Peyer's patch (tissue), 4 donors: ENCODE data around the gene SCN7A. TPM values are rescaled to one million over a fixed set of nuclear protein-coding genes. Genes with fewer than 3 reads are reported as not detected.
"Not testable (repeated sequence)": the region's sequence is repeated elsewhere in the genome, so short reads cannot be mapped to it uniquely, and the experiment has no call there.

Source experiments
- DNase-seq, 3 donors: peaks; one replicate each; pipeline ENCODE4 v3.0.0-alpha.2; 2017 to 2019
- H3K27ac ChIP-seq, 4 donors: fragments of 200-600 bp; sonication (generic); one replicate each; pipeline ENCODE4 v1.5.1; 2016 to 2019
- H3K27me3 ChIP-seq, 2 donors: fragments of 200-600 bp; sonication (generic); one replicate each; pipeline ENCODE4 v1.5.1; 2019
- H3K36me3 ChIP-seq, 3 donors: fragments of 200-600 bp; sonication (generic); one replicate each; pipeline ENCODE4 v1.5.1; 2016 to 2019
- H3K4me1 ChIP-seq, 4 donors: fragments of 200-600 bp; sonication (generic); one replicate each; pipeline ENCODE4 v1.5.1; 2016 to 2019
- H3K4me3 ChIP-seq, 4 donors: fragments of 200-600 bp; sonication (generic); 1 replicate in 3 of 4; 2 replicates in 1 of 4; pipeline ENCODE4 v1.5.1; 2016 to 2019; ENCODE audit warnings: mild to moderate bottlenecking in 1 of 4
- H3K9me3 ChIP-seq, 4 donors: fragments of 200-600 bp; sonication (generic); one replicate each; pipeline ENCODE4 v1.5.1; 2016 to 2019; ENCODE audit warnings: mild to moderate bottlenecking in 1 of 4
- CTCF ChIP-seq, 6 experiments: fragments of 450-650 bp in 4 of 6; fragments of 200-600 bp in 2 of 6; sonication (generic) in 1 of 6; IDR thresholded peaks; one replicate each; pipeline ENCODE4 v1.5.1; 2017 to 2019; ENCODE audit warnings: antibody characterized with exemption in 6 of 6, mild to moderate bottlenecking in 3 of 6, moderate library complexity in 1 of 6
- POLR2A ChIP-seq, 2 donors: fragments of 450-650 bp; IDR thresholded peaks; one replicate each; pipeline ENCODE4 v1.5.1; 2017; ENCODE audit warnings: antibody characterized with exemption in 2 of 2, mild to moderate bottlenecking in 2 of 2, moderate library complexity in 2 of 2
- total RNA-seq, 4 donors: library from RNA; depleted of rRNA; stranded (reverse); fragments of >200 nt; gene quantifications; one replicate each; pipeline ENCODE4 v1.1.0, GENCODE V29; 2016

Gene SCN7A
- total RNA-seq, 4 donors from 2014 or later: 2.8 to 5.0 (median 3.2) TPM

GRCh38 chr2:166364476-166365161 lies 129.4 kb downstream of the SCN7A start:
- H3K4me3 ChIP-seq: no peak overlapping the region
- DNase-seq: no peak
- H3K36me3 ChIP-seq: no peaks in the 10 kb centered on the region
- no peaks in the 10 kb centered on the region for H3K9me3 ChIP-seq
- TF ChIP-seq CTCF (IDR thresholded peaks at IDR 0.05) (no peak), POLR2A (IDR thresholded peaks at IDR 0.05) (no peak)
- no peaks in the 10 kb centered on the region for H3K27me3 ChIP-seq
- no peaks in the 10 kb centered on the region for H3K4me1 ChIP-seq
- no peak overlapping the region for H3K27ac ChIP-seq

GRCh38 chr2:166361351-166362153 lies 132.5 kb downstream of the SCN7A start:
- no peak overlapping the region for H3K4me3 ChIP-seq
- no peaks in the 10 kb centered on the region for H3K4me1 ChIP-seq
- no peaks in the 10 kb centered on the region for H3K9me3 ChIP-seq
- no peak for DNase-seq
- no peak for TF ChIP-seq POLR2A (IDR thresholded peaks at IDR 0.05)
- peak in 4 of 6 experiments; percentile 29 to 69 (median 65) for TF ChIP-seq CTCF (IDR thresholded peaks at IDR 0.05)
- no peaks in the 10 kb centered on the region for H3K36me3 ChIP-seq
- no peaks in the 10 kb centered on the region for H3K27me3 ChIP-seq
- H3K27ac ChIP-seq: no peak overlapping the region

GRCh38 chr2:166360906-166361305 lies 133.1 kb downstream of the SCN7A start:
- Histone ChIP-seq H3K4me1 (no peaks in the 10 kb centered on the region), H3K9me3 (no peaks in the 10 kb centered on the region), H3K27me3 (no peaks in the 10 kb centered on the region), H3K36me3 (no peaks in the 10 kb centered on the region), H3K27ac (no peak overlapping the region), H3K4me3 (no peak overlapping the region)
- DNase-seq: no peak
- TF ChIP-seq POLR2A (IDR thresholded peaks at IDR 0.05): no peak
- TF ChIP-seq CTCF (IDR thresholded peaks at IDR 0.05): no peak

- H3K36me3 ChIP-seq: no peaks in the 10 kb centered on the region
- no peaks in the 10 kb centered on the region for H3K9me3 ChIP-seq
- no peaks in the 10 kb centered on the region for H3K4me1 ChIP-seq
- H3K27ac ChIP-seq: no peak overlapping the region
- no peak for DNase-seq
- H3K4me3 ChIP-seq: no peak overlapping the region
- TF ChIP-seq POLR2A (IDR thresholded peaks at IDR 0.05) (no peak), CTCF (IDR thresholded peaks at IDR 0.05) (no peak)
- H3K27me3 ChIP-seq: no peaks in the 10 kb centered on the region
Measured at GRCh38 chr2:166360426-166360825, 133.6 kb downstream of the SCN7A start.

GRCh38 chr2:166357950-166358321 lies 136.1 kb downstream of the SCN7A start:
- not testable (repeated sequence) for H3K27me3 ChIP-seq, H3K27ac ChIP-seq, H3K4me1 ChIP-seq, H3K36me3 ChIP-seq, H3K4me3 ChIP-seq, H3K9me3 ChIP-seq, DNase-seq
